Measurements from ENCODE around the gene ALKBH5. TPM values are rescaled to one million over a fixed set of nuclear protein-coding genes. Genes with fewer than 3 reads are reported as not detected.
A peak's percentile ranks its signal among the peaks of the same experiment; 100 is the strongest.

Gene ALKBH5
- total RNA-seq (2021) (119 and 124 TPM in 2 replicates), Bru-seq, nascent RNA (percentile 78 among the genes with signal in this experiment), BruChase-seq, experiment 1, labeled RNA remaining after a 2-hour chase (percentile 86 among the genes with signal in this experiment), BruChase-seq, experiment 2, labeled RNA remaining after a 6-hour chase (percentile 94 among the genes with signal in this experiment)
- long read RNA-seq, transcript ALKBH5-201 (4 exons, 2,748 nt) = major isoform, 446 of 476 reads
- long read RNA-seq, partial matches to known transcripts = 12 of 476 reads
- long read RNA-seq, other reads (novel, unspliced or antisense) = 17 of 476 reads

GRCh38 chr17:18183334-18184142, at the start of gene ALKBH5:
Gene ALKBH5, plus strand, starts transcription at chr17:18183828. Its CDS starts 416 bp downstream, at chr17:18184244.
- intact Hi-C loops (cut with micrococcal nuclease; ENCODE audit: unreplicated experiment) = loop anchor here (2.0 to 5.0 kb wide), 2 partner anchors 33 to 179 kb away; partner anchors contain the start of gene SHMT1
- no TSS peak for BruUV-seq (replicated peaks)
- CTCF ChIA-PET = interaction anchor here (0.7 to 0.8 kb wide), 4 partner anchors 8 to 113 kb away, joined by 3 to 10 read pairs (median 4); no protein-coding TSS in a partner anchor

DNA sequence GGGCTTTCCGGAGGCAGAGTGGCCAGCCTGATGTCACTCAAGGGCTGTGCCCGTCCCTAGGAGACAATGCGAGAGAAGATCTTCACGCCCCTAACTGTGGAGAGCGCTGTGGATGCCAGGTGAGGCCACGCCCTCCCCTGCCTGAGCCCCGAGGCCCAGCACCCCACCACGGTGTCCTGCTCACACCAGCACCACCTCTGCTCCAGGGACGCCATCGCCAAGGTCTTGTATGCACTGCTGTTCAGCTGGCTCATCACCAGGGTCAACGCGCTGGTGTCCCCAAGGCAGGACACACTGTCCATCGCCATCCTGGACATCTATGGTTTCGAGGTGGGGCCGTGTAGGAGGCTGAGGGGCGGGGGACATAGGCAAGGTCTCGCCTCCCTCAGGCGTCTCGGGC, 47.3 kb upstream of the ALKBH5 start:
- Histone ChIP-seq H3K9me3 (ENCODE audit: low read depth, low read length, poor library complexity, severe bottlenecking) (no peaks in the 10 kb centered on the region), H3K27me3 (replicated peaks; ENCODE audit: insufficient read depth, low read depth, low read length, poor library complexity) (no peaks in the 10 kb centered on the region), H3K4me1 (ENCODE audit: insufficient read depth, low read length, poor library complexity, severe bottlenecking) (no peaks in the 10 kb centered on the region), H3K27ac (ENCODE audit: low read depth, low read length, poor library complexity, severe bottlenecking) (no peak overlapping the region), H3K36me3 (ENCODE audit: insufficient read depth, low read length, poor library complexity, severe bottlenecking) (no peaks in the 10 kb centered on the region), H3K4me3 (ENCODE audit: low read depth, low read length, poor library complexity, severe bottlenecking) (no peak overlapping the region)
- TF ChIP-seq, protein P1, sequence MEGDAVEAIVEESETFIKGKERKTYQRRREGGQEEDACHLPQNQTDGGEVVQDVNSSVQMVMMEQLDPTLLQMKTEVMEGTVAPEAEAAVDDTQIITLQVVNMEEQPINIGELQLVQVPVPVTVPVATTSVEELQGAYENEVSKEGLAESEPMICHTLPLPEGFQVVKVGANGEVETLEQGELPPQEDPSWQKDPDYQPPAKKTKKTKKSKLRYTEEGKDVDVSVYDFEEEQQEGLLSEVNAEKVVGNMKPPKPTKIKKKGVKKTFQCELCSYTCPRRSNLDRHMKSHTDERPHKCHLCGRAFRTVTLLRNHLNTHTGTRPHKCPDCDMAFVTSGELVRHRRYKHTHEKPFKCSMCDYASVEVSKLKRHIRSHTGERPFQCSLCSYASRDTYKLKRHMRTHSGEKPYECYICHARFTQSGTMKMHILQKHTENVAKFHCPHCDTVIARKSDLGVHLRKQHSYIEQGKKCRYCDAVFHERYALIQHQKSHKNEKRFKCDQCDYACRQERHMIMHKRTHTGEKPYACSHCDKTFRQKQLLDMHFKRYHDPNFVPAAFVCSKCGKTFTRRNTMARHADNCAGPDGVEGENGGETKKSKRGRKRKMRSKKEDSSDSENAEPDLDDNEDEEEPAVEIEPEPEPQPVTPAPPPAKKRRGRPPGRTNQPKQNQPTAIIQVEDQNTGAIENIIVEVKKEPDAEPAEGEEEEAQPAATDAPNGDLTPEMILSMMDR (conservative IDR thresholded peaks at IDR 0.05; ENCODE audit: low read depth, low read length) = no peak
- no peak for TF ChIP-seq EZH2 (IDR thresholded peaks at IDR 0.05; ENCODE audit: borderline replicate concordance, low read depth, low read length, poor library complexity, severe bottlenecking)
- BruUV-seq (replicated peaks) = no TSS peak
- POLR2A ChIA-PET (ENCODE audit: low non-redundant PET) = no interaction called here
- intact Hi-C loops (cut with micrococcal nuclease; ENCODE audit: unreplicated experiment) = no loop called here
- no peak for DNase-seq (ENCODE audit: low spot score)
- CTCF ChIA-PET = no interaction called here

More at GRCh38 chr17:18183334-18184142, at the start of gene ALKBH5:
- peak; percentile 100 for DNase-seq (ENCODE audit: low spot score)
- H3K4me1 ChIP-seq (ENCODE audit: insufficient read depth, low read length, poor library complexity, severe bottlenecking) = peaks cover 30% of the 10 kb centered on the region
- no peaks in the 10 kb centered on the region for H3K9me3 ChIP-seq (ENCODE audit: low read depth, low read length, poor library complexity, severe bottlenecking)
- TF ChIP-seq, protein P1 (conservative IDR thresholded peaks at IDR 0.05; ENCODE audit: low read depth, low read length) = peak; percentile 47; the same call in 1 of the 2 replicates
- TF ChIP-seq EZH2 (IDR thresholded peaks at IDR 0.05; ENCODE audit: borderline replicate concordance, low read depth, low read length, poor library complexity, severe bottlenecking) = no peak
- peak within 1 kb of the TSS; percentile 98 for H3K27ac ChIP-seq (ENCODE audit: low read depth, low read length, poor library complexity, severe bottlenecking)
- POLR2A ChIA-PET (ENCODE audit: low non-redundant PET) = interaction anchor here (0.7 kb wide), 1 partner anchor 13 kb away, joined by 3 read pairs; no protein-coding TSS in a partner anchor
- H3K36me3 ChIP-seq (ENCODE audit: insufficient read depth, low read length, poor library complexity, severe bottlenecking) = peaks cover 12% of the 10 kb centered on the region
- H3K27me3 ChIP-seq (replicated peaks; ENCODE audit: insufficient read depth, low read depth, low read length, poor library complexity) = no peaks in the 10 kb centered on the region
- peak within 1 kb of the TSS; percentile 92 for H3K4me3 ChIP-seq (ENCODE audit: low read depth, low read length, poor library complexity, severe bottlenecking)

GRCh38 chr17:18138065-18138749, 45.4 kb upstream of the ALKBH5 start:
- TF ChIP-seq, protein P1 (conservative IDR thresholded peaks at IDR 0.05; ENCODE audit: low read depth, low read length) = no peak
- no peak for TF ChIP-seq EZH2 (IDR thresholded peaks at IDR 0.05; ENCODE audit: borderline replicate concordance, low read depth, low read length, poor library complexity, severe bottlenecking)
- no peaks in the 10 kb centered on the region for H3K27me3 ChIP-seq (replicated peaks; ENCODE audit: insufficient read depth, low read depth, low read length, poor library complexity)
- no peaks in the 10 kb centered on the region for H3K36me3 ChIP-seq (ENCODE audit: insufficient read depth, low read length, poor library complexity, severe bottlenecking)
- no peak overlapping the region for H3K4me3 ChIP-seq (ENCODE audit: low read depth, low read length, poor library complexity, severe bottlenecking)
- no peaks in the 10 kb centered on the region for H3K4me1 ChIP-seq (ENCODE audit: insufficient read depth, low read length, poor library complexity, severe bottlenecking)
- POLR2A ChIA-PET (ENCODE audit: low non-redundant PET) = no interaction called here
- no peak for DNase-seq (ENCODE audit: low spot score)
- CTCF ChIA-PET = no interaction called here
- no TSS peak for BruUV-seq (replicated peaks)
- intact Hi-C loops (cut with micrococcal nuclease; ENCODE audit: unreplicated experiment) = no loop called here
- no peak overlapping the region for H3K27ac ChIP-seq (ENCODE audit: low read depth, low read length, poor library complexity, severe bottlenecking)
- no peaks in the 10 kb centered on the region for H3K9me3 ChIP-seq (ENCODE audit: low read depth, low read length, poor library complexity, severe bottlenecking)

Data from A673 (cell line).